HL-60 (cell line): ENCODE data around the gene SHANK3.

Source experiments
- POLR2AphosphoS5 ChIP-seq: IDR thresholded peaks from 2 replicates; pipeline ENCODE4 v1.6.1; 2012; ENCODE audit warnings: low read depth
- SPI1 ChIP-seq: IDR thresholded peaks from 2 replicates; pipeline ENCODE4 v1.6.1; 2012; ENCODE audit warnings: low read depth, mild to moderate bottlenecking, borderline replicate concordance
- TF ChIP-seq, protein P1 (sequence below): IDR thresholded peaks from one replicate; pipeline ENCODE4 v1.5.1; 2011; ENCODE audit warnings: low read length, control low read depth, inconsistent platforms; ENCODE audit not compliant: insufficient read depth

DNA sequence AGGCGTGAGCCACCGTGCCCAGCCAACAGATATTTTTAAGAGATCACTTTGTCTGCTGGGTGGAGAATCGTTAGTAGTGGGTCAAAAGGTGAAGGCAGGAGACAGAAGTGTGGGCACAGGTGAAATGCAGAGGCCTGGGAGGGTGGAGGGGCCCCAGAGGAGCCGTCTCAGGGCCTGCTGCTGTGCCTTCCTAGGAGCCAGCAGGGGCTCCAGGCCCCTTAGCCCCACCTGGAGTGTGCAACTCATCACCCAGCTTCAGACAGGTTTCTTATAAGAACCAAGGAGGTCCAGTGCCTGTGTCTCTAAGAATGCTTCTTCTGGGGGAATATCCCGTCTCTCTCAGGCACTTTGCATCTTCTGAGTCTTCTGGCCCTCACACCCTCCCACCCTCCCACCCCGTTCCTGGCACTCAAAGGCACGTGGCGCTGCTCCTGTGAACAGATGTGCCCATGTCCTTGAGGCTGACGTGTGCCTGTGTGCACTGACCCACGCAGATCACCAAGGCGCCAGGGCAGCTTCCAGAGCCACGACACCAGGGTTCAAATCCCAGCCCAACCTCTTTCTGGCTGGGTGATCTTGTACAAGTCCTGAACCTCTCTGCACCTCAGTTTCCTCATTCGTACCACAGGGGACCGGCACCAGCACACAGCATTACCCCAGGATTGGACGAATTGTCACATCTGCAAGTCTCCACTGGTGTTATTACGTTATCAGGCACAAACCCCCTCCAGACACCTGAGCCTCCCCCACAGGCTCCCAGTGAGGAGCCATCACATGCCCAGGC lies 48.1 kb upstream of the SHANK3 start:
- TF ChIP-seq, protein P1, sequence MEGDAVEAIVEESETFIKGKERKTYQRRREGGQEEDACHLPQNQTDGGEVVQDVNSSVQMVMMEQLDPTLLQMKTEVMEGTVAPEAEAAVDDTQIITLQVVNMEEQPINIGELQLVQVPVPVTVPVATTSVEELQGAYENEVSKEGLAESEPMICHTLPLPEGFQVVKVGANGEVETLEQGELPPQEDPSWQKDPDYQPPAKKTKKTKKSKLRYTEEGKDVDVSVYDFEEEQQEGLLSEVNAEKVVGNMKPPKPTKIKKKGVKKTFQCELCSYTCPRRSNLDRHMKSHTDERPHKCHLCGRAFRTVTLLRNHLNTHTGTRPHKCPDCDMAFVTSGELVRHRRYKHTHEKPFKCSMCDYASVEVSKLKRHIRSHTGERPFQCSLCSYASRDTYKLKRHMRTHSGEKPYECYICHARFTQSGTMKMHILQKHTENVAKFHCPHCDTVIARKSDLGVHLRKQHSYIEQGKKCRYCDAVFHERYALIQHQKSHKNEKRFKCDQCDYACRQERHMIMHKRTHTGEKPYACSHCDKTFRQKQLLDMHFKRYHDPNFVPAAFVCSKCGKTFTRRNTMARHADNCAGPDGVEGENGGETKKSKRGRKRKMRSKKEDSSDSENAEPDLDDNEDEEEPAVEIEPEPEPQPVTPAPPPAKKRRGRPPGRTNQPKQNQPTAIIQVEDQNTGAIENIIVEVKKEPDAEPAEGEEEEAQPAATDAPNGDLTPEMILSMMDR, result no peak
- TF ChIP-seq SPI1, result no peak
- TF ChIP-seq POLR2AphosphoS5, result no peak
